Left lung (tissue), 10 donors: ENCODE data around the gene CD74. TPM values are rescaled to one million over a fixed set of nuclear protein-coding genes. Genes with fewer than 3 reads are reported as not detected.
A peak's percentile ranks its signal among the peaks of the same experiment; 100 is the strongest.
"Not testable (repeated sequence)": the region's sequence is repeated elsewhere in the genome, so short reads cannot be mapped to it uniquely, and the experiment has no call there.

Experiments used
- ATAC-seq: fragments of 200-7000 bp; cut with Tn5 transposase; one replicate; pipeline ENCODE4 v1.9.1; 2020; ENCODE audit warnings: moderate library complexity
- DNase-seq, 4 donors: peaks; one replicate each; pipeline ENCODE4 v3.0.0-alpha.2; 2013 to 2020
- H3K27ac ChIP-seq, 2 donors: fragments of 200-600 bp; sonication (generic) in 1 of 2; one replicate each; pipeline versions ENCODE4 v1.5.0 to v1.8.0; 2020 to 2021
- H3K27me3 ChIP-seq, 2 donors: fragments of 200-600 bp; sonication (generic) in 1 of 2; one replicate each; pipeline versions ENCODE4 v1.5.0 to v1.8.0; 2020 to 2021
- H3K36me3 ChIP-seq, 2 donors: fragments of 200-600 bp; sonication (generic) in 1 of 2; one replicate each; pipeline versions ENCODE4 v1.5.0 to v1.8.0; 2020 to 2021
- H3K4me1 ChIP-seq, 2 donors: fragments of 200-600 bp; one replicate each; pipeline ENCODE4 v1.8.0; 2021
- H3K4me3 ChIP-seq, 2 donors: fragments of 200-600 bp; sonication (generic) in 1 of 2; one replicate each; pipeline versions ENCODE4 v1.5.0 to v1.8.0; 2020 to 2021; ENCODE audit warnings: mild to moderate bottlenecking in 1 of 2
- H3K9me3 ChIP-seq, 2 donors: fragments of 200-600 bp; sonication (generic) in 1 of 2; one replicate each; pipeline versions ENCODE4 v1.5.0 to v1.8.0; 2020 to 2021
- intact Hi-C, 2 donors: fragments of 100-400 bp; cut with DNase I; formaldehyde crosslinking; loops; one replicate each; pipeline versions ENCODE4 v1.11.2 to v1.14.2; 2022
- polyA plus RNA-seq, 6 donors: library from polyadenylated mRNA; unstranded; fragments of 120-200 nt; gene quantifications; one replicate each; pipeline ENCODE4 v1.2.1, GENCODE V29; 2013; ENCODE audit not compliant: insufficient read length in 6 of 6
- total RNA-seq, 2 donors: library from RNA; stranded (reverse); fragmentation: NEBNext Ultra II Directional; extraction: Animal tissue kit (Norgen Biotek cat#: 25700); gene quantifications; one replicate each; pipeline ENCODE4 v1.2.1, GENCODE V29; 2021
- TF ChIP-seq, protein P1 (sequence below), 2 donors: fragments of 200-600 bp; sonication (generic) in 1 of 2; IDR thresholded peaks; one replicate each; pipeline versions ENCODE4 v1.5.0 to v1.8.0; 2021; ENCODE audit warnings: antibody characterized with exemption in 2 of 2
- donor health status: DM: no; HTN: yes; CAD: no.
- donor health status: DM: no; HTN: no; CAD: no.

CD74 gene
- total and polyA plus RNA-seq, 8 donors: 143 to 2,212 (median 189) TPM

GRCh38 chr5:150428978-150429377, 16.3 kb upstream of the CD74 start:
- Histone ChIP-seq H3K36me3 (no peaks in the 10 kb centered on the region), H3K4me1 (no peaks in the 10 kb centered on the region), H3K9me3 (no peaks in the 10 kb centered on the region), H3K27ac (no peak overlapping the region), H3K4me3 (no peak overlapping the region), H3K27me3 (no peaks in the 10 kb centered on the region)
- intact Hi-C loops: no loop called here
- no peak for ATAC-seq
- TF ChIP-seq, protein P1, sequence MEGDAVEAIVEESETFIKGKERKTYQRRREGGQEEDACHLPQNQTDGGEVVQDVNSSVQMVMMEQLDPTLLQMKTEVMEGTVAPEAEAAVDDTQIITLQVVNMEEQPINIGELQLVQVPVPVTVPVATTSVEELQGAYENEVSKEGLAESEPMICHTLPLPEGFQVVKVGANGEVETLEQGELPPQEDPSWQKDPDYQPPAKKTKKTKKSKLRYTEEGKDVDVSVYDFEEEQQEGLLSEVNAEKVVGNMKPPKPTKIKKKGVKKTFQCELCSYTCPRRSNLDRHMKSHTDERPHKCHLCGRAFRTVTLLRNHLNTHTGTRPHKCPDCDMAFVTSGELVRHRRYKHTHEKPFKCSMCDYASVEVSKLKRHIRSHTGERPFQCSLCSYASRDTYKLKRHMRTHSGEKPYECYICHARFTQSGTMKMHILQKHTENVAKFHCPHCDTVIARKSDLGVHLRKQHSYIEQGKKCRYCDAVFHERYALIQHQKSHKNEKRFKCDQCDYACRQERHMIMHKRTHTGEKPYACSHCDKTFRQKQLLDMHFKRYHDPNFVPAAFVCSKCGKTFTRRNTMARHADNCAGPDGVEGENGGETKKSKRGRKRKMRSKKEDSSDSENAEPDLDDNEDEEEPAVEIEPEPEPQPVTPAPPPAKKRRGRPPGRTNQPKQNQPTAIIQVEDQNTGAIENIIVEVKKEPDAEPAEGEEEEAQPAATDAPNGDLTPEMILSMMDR (IDR thresholded peaks at IDR 0.05): no peak
- DNase-seq: no peak

GRCh38 chr5:150428106-150428876, 15.6 kb upstream of the CD74 start:
- H3K4me3 ChIP-seq: no peak overlapping the region
- peak overlapping the region in 1 of 2 donors; percentile 55 for H3K27ac ChIP-seq
- intact Hi-C loops: no loop called here
- H3K36me3 ChIP-seq: no peaks in the 10 kb centered on the region
- no peaks in the 10 kb centered on the region for H3K4me1 ChIP-seq
- TF ChIP-seq, protein P1 (IDR thresholded peaks at IDR 0.05): no peak
- H3K9me3 ChIP-seq: no peaks in the 10 kb centered on the region
- ATAC-seq (peak; percentile 68), DNase-seq (peak in 1 of 4 donors; percentile 77)
- H3K27me3 ChIP-seq: no peaks in the 10 kb centered on the region

DNA sequence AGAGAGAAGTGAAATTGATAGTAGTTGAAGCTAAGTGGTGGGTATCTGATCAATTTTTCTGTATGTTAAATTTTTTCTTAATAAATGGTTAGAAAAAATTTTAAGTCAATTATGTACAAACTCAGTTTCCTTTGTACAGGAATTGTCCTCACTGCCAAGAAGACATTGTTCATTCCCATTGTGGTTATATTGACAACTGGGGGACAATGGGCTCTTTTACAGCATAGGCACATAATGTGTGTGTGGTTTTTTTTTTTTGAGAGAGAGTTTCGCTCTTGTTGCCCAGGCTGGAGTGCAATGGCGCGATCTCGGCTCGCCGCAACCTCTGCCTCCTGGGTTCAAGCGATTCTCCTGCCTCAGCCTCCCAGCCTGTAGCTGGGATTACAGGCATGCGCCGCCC, 13.5 kb upstream of the CD74 start:
- intact Hi-C loops, DNase-seq, ATAC-seq, H3K4me3 ChIP-seq, H3K27me3 ChIP-seq, H3K4me1 ChIP-seq, H3K27ac ChIP-seq, H3K36me3 ChIP-seq, H3K9me3 ChIP-seq: not testable (repeated sequence)

DNA sequence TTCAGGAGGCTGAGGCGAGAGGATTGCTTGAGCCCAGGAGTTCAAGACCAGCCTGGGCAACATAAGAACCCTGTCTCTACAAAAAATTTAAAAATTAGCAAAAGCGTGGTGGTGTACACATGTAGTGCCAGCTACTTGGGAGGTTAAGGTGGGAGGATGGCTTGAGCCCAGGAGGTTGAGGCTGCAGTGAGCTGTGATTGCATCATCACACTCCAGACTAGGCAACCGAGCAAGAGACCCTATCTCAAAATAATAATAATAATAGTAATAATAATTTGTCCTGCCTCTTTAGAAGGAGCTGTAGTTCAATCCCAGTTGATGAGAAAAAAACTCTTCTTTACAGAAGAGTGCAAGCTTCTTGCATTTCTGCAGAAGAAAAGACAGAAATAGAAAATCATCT, 10.0 kb upstream of the CD74 start:
- no peak overlapping the region for H3K27ac ChIP-seq
- H3K9me3 ChIP-seq: no peaks in the 10 kb centered on the region
- intact Hi-C loops: no loop called here
- TF ChIP-seq, protein P1 (IDR thresholded peaks at IDR 0.05): no peak
- H3K4me1 ChIP-seq: no peaks in the 10 kb centered on the region
- no peak overlapping the region for H3K4me3 ChIP-seq
- ATAC-seq (no peak), DNase-seq (no peak)
- H3K36me3 ChIP-seq: no peaks in the 10 kb centered on the region
- H3K27me3 ChIP-seq: no peaks in the 10 kb centered on the region

DNA sequence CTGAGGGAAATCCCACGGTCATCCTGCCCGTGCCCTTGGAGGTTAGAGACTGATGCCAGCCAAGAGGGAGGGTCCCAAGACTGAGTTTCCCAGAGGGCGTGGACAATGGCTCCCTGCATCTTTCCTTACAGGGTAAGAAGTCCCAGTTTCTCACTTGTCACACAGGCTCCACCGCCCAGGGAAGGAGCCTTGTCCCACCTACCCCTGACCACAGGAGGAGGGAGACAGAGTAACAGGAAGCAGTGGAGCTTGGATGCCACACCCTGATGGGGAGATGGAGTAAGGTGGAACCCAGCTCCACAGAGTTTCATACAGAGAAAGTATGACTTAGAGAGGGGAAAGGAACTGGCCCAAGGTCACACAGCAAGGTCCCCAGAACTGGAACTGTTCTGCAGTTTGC, 9.4 kb upstream of the CD74 start:
- ATAC-seq (no peak), DNase-seq (no peak)
- no peaks in the 10 kb centered on the region for H3K4me1 ChIP-seq
- intact Hi-C loops: no loop called here
- H3K27me3 ChIP-seq: no peaks in the 10 kb centered on the region
- H3K27ac ChIP-seq: no peak overlapping the region
- H3K9me3 ChIP-seq: no peaks in the 10 kb centered on the region
- no peak overlapping the region for H3K4me3 ChIP-seq
- TF ChIP-seq, protein P1 (IDR thresholded peaks at IDR 0.05): no peak
- H3K36me3 ChIP-seq: no peaks in the 10 kb centered on the region
